Right atrium auricular region (tissue), 2 donors: ENCODE measurements around the gene IL19. TPM values are rescaled to one million over a fixed set of nuclear protein-coding genes. Genes with fewer than 3 reads are reported as not detected.
"Not testable (repeated sequence)": the region's sequence is repeated elsewhere in the genome, so short reads cannot be mapped to it uniquely, and the experiment has no call there.

ENCODE experiments used
- DNase-seq: peaks from one replicate; pipeline ENCODE4 v3.0.0-alpha.2; 2019; ENCODE audit warnings: low spot score
- H3K27ac ChIP-seq, 2 donors: fragments of 200-600 bp; sonication (generic); 1 replicate in 1 of 2; 2 replicates in 1 of 2; pipeline ENCODE4 v1.5.1; 2016 to 2019
- H3K27me3 ChIP-seq, 2 donors: fragments of 200-600 bp; sonication (generic); one replicate each; pipeline versions ENCODE4 v1.5.1 to v1.6.0; 2017 to 2019
- H3K36me3 ChIP-seq: fragments of 200-600 bp; sonication (generic); one replicate; pipeline ENCODE4 v1.5.1; 2016
- H3K4me1 ChIP-seq, 2 donors: fragments of 200-600 bp; sonication (generic); one replicate each; pipeline versions ENCODE4 v1.5.1 to v1.6.0; 2017 to 2019
- H3K4me3 ChIP-seq, 2 donors: fragments of 200-600 bp; sonication (generic); 1 replicate in 1 of 2; 2 replicates in 1 of 2; pipeline ENCODE4 v1.5.1; 2017 to 2019; ENCODE audit warnings: mild to moderate bottlenecking in 1 of 2, moderate library complexity in 1 of 2
- H3K9me3 ChIP-seq, 2 donors: fragments of 200-600 bp; sonication (generic); one replicate each; pipeline ENCODE4 v1.5.1; 2019
- CTCF ChIP-seq, 2 donors: fragments of 200-600 bp; sonication (generic); IDR thresholded peaks; one replicate each; pipeline ENCODE4 v1.5.1; 2019; ENCODE audit warnings: antibody characterized with exemption in 2 of 2
- total RNA-seq, 2 donors: library from RNA; depleted of rRNA; stranded (reverse); fragments of >200 nt; gene quantifications; one replicate each; pipeline ENCODE4 v1.1.0, GENCODE V29; 2016

Gene IL19
- total RNA-seq, 2 donors from 2014 or later, result not detected

GRCh38 chr1:206754011-206754410 lies 16.6 kb upstream of the IL19 start:
- Histone ChIP-seq H3K9me3 (no peaks in the 10 kb centered on the region), H3K36me3 (no peaks in the 10 kb centered on the region), H3K27me3 (no peaks in the 10 kb centered on the region), H3K4me1 (no peaks in the 10 kb centered on the region), H3K27ac (no peak overlapping the region), H3K4me3 (no peak overlapping the region)
- DNase-seq, result no peak
- no peak for TF ChIP-seq CTCF (IDR thresholded peaks at IDR 0.05)

GRCh38 chr1:206757524-206758266 lies 12.9 kb upstream of the IL19 start:
- no peak for TF ChIP-seq CTCF (IDR thresholded peaks at IDR 0.05)
- DNase-seq, result no peak
- Histone ChIP-seq H3K4me3 (no peak overlapping the region), H3K36me3 (no peaks in the 10 kb centered on the region), H3K9me3 (no peaks in the 10 kb centered on the region), H3K27ac (no peak overlapping the region), H3K27me3 (no peaks in the 10 kb centered on the region), H3K4me1 (no peaks in the 10 kb centered on the region)

GRCh38 chr1:206760590-206760989 lies 10.0 kb upstream of the IL19 start:
- DNase-seq, result no peak
- Histone ChIP-seq H3K4me3 (no peak overlapping the region), H3K27me3 (no peaks in the 10 kb centered on the region), H3K9me3 (no peaks in the 10 kb centered on the region), H3K36me3 (no peaks in the 10 kb centered on the region), H3K27ac (no peak overlapping the region), H3K4me1 (no peaks in the 10 kb centered on the region)
- no peak for TF ChIP-seq CTCF (IDR thresholded peaks at IDR 0.05)

GRCh38 chr1:206761159-206761768 lies 9.3 kb upstream of the IL19 start:
- H3K27me3 ChIP-seq, result no peaks in the 10 kb centered on the region
- no peak for TF ChIP-seq CTCF (IDR thresholded peaks at IDR 0.05)
- no peaks in the 10 kb centered on the region for H3K9me3 ChIP-seq
- no peaks in the 10 kb centered on the region for H3K4me1 ChIP-seq
- H3K36me3 ChIP-seq, result no peaks in the 10 kb centered on the region
- DNase-seq, result no peak
- no peak overlapping the region for H3K27ac ChIP-seq
- H3K4me3 ChIP-seq, result no peak overlapping the region

- not testable (repeated sequence) for H3K27ac ChIP-seq, H3K27me3 ChIP-seq, H3K9me3 ChIP-seq, H3K4me3 ChIP-seq, DNase-seq, H3K36me3 ChIP-seq, H3K4me1 ChIP-seq
Measured at GRCh38 chr1:206762741-206763364, 7.7 kb upstream of the IL19 start.

DNA sequence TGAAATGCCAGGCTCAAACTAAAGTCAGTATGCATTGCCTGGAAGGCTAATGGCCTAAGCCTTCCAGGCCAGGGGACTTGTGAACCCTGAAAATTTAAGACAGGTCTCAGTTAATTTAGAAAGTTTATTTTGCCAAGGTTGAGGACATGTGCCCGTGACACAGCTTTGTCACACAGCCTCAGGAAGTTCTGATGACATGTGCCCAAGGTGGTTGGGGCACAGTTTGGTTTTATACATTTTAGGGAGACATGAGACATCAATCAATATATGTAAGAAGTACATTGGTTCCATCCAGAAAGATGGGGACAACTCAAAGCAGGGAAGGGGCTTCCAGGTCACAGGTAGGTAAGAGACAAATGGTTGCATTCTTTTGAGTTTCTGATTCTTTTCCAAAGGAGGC lies 4.8 kb upstream of the IL19 start:
- not testable (repeated sequence) for DNase-seq, H3K4me1 ChIP-seq, H3K27ac ChIP-seq, H3K27me3 ChIP-seq, H3K36me3 ChIP-seq, H3K4me3 ChIP-seq, H3K9me3 ChIP-seq
